ENCODE results near the gene DDX23. TPM values are rescaled to one million over a fixed set of nuclear protein-coding genes. Genes with fewer than 3 reads are reported as not detected.

Gene DDX23
- total and polyA plus RNA-seq, 4 donors: 36.6 to 86.7 (median 61.7) TPM

DNA sequence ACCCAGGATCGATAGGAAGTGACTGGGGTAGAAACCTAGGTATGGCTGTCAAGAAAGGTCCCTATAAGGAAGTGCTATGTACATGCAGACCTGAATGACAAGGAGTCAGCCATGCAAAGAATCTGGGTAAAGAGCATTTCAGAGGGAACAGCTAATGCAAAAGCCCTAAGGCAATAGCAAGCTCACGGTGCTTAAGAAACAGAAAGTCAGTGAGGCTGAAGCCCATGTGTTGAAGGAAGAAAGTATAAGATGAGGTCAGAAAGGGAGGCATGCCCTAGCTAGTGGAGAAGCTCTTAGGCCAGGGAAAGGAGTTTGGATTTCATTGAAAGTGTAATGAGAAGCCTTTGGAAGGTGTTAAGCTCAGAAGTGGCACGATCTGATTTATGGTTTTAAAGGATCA, 57.1 kb downstream of the DDX23 start:
- 79 to 94% methylated on average over 3 of the region's 3 CpGs for WGBS, 2 donors
- H3K36me3 ChIP-seq (ENCODE audit: control insufficient read depth in 4 of 4, insufficient read depth in 4 of 4, low read length in 4 of 4): no peaks in the 10 kb centered on the region
- TF ChIP-seq, protein P1, sequence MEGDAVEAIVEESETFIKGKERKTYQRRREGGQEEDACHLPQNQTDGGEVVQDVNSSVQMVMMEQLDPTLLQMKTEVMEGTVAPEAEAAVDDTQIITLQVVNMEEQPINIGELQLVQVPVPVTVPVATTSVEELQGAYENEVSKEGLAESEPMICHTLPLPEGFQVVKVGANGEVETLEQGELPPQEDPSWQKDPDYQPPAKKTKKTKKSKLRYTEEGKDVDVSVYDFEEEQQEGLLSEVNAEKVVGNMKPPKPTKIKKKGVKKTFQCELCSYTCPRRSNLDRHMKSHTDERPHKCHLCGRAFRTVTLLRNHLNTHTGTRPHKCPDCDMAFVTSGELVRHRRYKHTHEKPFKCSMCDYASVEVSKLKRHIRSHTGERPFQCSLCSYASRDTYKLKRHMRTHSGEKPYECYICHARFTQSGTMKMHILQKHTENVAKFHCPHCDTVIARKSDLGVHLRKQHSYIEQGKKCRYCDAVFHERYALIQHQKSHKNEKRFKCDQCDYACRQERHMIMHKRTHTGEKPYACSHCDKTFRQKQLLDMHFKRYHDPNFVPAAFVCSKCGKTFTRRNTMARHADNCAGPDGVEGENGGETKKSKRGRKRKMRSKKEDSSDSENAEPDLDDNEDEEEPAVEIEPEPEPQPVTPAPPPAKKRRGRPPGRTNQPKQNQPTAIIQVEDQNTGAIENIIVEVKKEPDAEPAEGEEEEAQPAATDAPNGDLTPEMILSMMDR (IDR thresholded peaks at IDR 0.05; ENCODE audit: control extremely low read depth, extremely low read depth): no peak
- H3K27ac ChIP-seq (ENCODE audit: low read depth in 1 of 2, low read length in 1 of 2): no peak overlapping the region
- no peaks in the 10 kb centered on the region for H3K9me3 ChIP-seq (ENCODE audit: control insufficient read depth in 4 of 4, insufficient read depth in 3 of 4, low read length in 3 of 4)
- no peak overlapping the region for H3K9ac ChIP-seq (ENCODE audit: insufficient read depth in 1 of 2, low read length in 2 of 2)
- H3K4me1 ChIP-seq (ENCODE audit: control insufficient read depth in 5 of 5, insufficient read depth in 5 of 5, low read length in 5 of 5): peaks cover under 1 to 5% (median 3%) of the 10 kb centered on the region in 5 donors
- H3K4me3 ChIP-seq: no peak overlapping the region
- DNase-seq: no peak
- no peak for ATAC-seq (ENCODE audit: insufficient read depth, low FRiP score)
- H3K27me3 ChIP-seq (ENCODE audit: control insufficient read depth in 3 of 3, insufficient read depth in 3 of 3, low read length in 2 of 3): no peaks in the 10 kb centered on the region

DNA sequence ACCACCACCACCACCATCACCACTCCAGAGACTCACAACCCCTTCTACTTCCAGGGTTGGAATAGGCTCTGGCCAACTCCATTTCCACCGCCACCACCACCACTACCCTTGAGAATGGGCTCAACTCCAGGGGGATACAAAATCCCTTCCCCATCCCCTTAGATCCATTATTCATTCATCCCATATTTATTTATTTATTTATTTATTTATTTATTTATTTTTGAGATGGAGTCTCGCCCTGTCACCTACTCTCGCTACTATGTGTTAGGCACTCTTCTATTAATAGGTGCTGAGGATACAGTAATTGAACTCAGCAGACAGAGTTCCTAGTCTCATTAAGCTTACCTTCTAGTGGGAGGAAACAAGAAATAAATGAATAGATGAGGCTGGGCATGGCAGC, 58.3 kb downstream of the DDX23 start:
- no peak overlapping the region for H3K4me3 ChIP-seq
- H3K4me1 ChIP-seq (ENCODE audit: control insufficient read depth in 5 of 5, insufficient read depth in 5 of 5, low read length in 5 of 5): peaks cover 3 to 6% (median 4%) of the 10 kb centered on the region in 5 donors
- DNase-seq (no peak), ATAC-seq (ENCODE audit: insufficient read depth, low FRiP score) (no peak)
- H3K27ac ChIP-seq (ENCODE audit: low read depth in 1 of 2, low read length in 1 of 2): no peak overlapping the region
- H3K36me3 ChIP-seq (ENCODE audit: control insufficient read depth in 4 of 4, insufficient read depth in 4 of 4, low read length in 4 of 4): no peaks in the 10 kb centered on the region
- no peak overlapping the region for H3K9ac ChIP-seq (ENCODE audit: insufficient read depth in 1 of 2, low read length in 2 of 2)
- H3K27me3 ChIP-seq (ENCODE audit: control insufficient read depth in 3 of 3, insufficient read depth in 3 of 3, low read length in 2 of 3): no peaks in the 10 kb centered on the region
- no peaks in the 10 kb centered on the region for H3K9me3 ChIP-seq (ENCODE audit: control insufficient read depth in 4 of 4, insufficient read depth in 3 of 4, low read length in 3 of 4)
- WGBS, 2 donors: 98 to 100% methylated on average over 3 of the region's 3 CpGs
- TF ChIP-seq, protein P1 (IDR thresholded peaks at IDR 0.05; ENCODE audit: control extremely low read depth, extremely low read depth): no peak

DNA sequence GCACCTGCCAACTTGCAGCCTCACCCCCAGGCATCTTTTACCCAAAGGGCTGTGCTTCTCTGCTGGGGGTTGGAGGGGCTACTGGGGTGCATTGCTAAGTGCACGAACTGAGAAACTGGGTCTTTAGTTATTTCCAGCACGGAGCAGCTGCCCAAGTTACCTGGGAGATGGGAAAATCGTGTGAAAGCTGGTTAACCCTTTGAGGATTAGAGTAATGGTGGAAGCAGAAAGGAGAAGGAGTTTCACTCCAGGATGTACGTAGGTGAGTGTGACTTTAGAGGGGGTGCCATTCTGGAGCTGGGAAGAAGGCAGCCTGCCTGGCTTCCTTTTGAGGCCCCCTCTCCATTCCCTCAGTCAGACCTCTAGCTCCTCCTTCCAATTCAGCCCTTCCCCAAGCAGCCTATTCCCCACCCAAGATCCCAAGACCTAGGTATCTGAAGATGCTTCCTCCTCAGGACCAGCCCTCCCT, 62.1 kb downstream of the DDX23 start:
- DNase-seq: peak in 1 of 3 donors; percentile 4
- Histone ChIP-seq H3K9me3 (ENCODE audit: control insufficient read depth in 4 of 4, insufficient read depth in 3 of 4, low read length in 3 of 4) (no peaks in the 10 kb centered on the region), H3K27ac (ENCODE audit: low read depth in 1 of 2, low read length in 1 of 2) (no peak overlapping the region), H3K4me3 (no peak overlapping the region), H3K27me3 (ENCODE audit: control insufficient read depth in 3 of 3, insufficient read depth in 3 of 3, low read length in 2 of 3) (no peaks in the 10 kb centered on the region), H3K9ac (ENCODE audit: insufficient read depth in 1 of 2, low read length in 2 of 2) (peak overlapping the region in 1 of 2 donors; percentile 28), H3K36me3 (ENCODE audit: control insufficient read depth in 4 of 4, insufficient read depth in 4 of 4, low read length in 4 of 4) (peaks cover 0 to 3% (median 0%) of the 10 kb centered on the region in 4 donors), H3K4me1 (ENCODE audit: control insufficient read depth in 5 of 5, insufficient read depth in 5 of 5, low read length in 5 of 5) (peaks cover 10 to 21% (median 14%) of the 10 kb centered on the region in 5 donors)
- 16 to 17% methylated on average over 4 of the region's 4 CpGs for WGBS, 2 donors
- ATAC-seq (ENCODE audit: insufficient read depth, low FRiP score): no peak
- TF ChIP-seq, protein P1 (IDR thresholded peaks at IDR 0.05; ENCODE audit: control extremely low read depth, extremely low read depth): no peak
